ENCODE results near the gene GLIS1.

- TF ChIP-seq SP1 (IDR thresholded peaks at IDR 0.05), result no peak
- no peak for TF ChIP-seq FOXA1 (IDR thresholded peaks at IDR 0.05)
- no peak for TF ChIP-seq FOXM1 (IDR thresholded peaks at IDR 0.05; ENCODE audit: borderline replicate concordance)
- no peak for TF ChIP-seq NFRKB (IDR thresholded peaks at IDR 0.05)
- no peak for TF ChIP-seq TARDBP (IDR thresholded peaks at IDR 0.05)
- no peak for TF ChIP-seq BHLHE40 (IDR thresholded peaks at IDR 0.05; ENCODE audit: borderline replicate concordance)
- no peak for TF ChIP-seq ZNF384 (IDR thresholded peaks at IDR 0.05)
- TF ChIP-seq SUZ12 (IDR thresholded peaks at IDR 0.05), result no peak
- no peak for TF ChIP-seq L3MBTL2 (conservative IDR thresholded peaks at IDR 0.05)
- no peak for TF ChIP-seq LEF1 (IDR thresholded peaks at IDR 0.05; ENCODE audit: borderline replicate concordance)
Observed at GRCh38 chr1:53694718-53695091, 44.3 kb downstream of the GLIS1 start.
